K562 treated with DMSO at 1 percent for 4 hours (cell line): ENCODE results near the gene C3AR1. TPM values are rescaled to one million over a fixed set of nuclear protein-coding genes. Genes with fewer than 3 reads are reported as not detected.

Source experiments
- total RNA-seq: library from RNA; unstranded; fragments of 300-600 nt; gene quantifications from 2 replicates; pipeline ENCODE4 v1.2.3, GENCODE V29; 2022; ENCODE audit not compliant: insufficient read depth

C3AR1 gene
- 1.7 and 2.2 TPM in 2 replicates for total RNA-seq

DNA sequence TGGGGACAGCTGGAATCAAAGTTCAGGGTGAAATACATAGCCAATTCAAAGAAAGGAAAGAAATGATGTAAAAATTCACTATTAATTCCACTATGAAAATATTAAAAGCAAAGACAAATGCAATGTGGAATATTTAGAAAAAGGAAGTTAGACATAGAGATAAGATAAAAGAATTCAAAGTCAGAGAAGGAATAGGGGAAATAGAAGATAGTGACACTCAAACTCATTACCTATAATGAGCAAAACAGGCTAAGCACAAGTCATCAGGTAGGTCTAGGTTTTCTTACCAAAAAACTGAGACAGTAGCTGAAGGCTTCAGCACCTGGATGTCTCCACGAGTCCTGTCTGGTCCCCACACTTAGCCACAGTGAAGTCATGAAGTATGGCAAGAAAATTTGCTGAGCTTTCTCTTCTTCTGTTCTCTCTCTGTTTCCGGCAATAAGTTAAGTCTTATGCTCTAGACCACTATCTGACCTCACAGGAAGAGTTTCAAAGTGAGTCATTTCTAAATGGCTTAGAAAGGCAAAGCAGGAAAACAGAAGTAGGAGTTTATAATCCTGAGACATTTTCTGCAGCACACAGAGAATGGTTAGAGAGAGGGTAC, at the start of gene C3AR1:
C3AR1 (minus strand) TSS at position 369 of the 604 bp plus-strand sequence. CDS start 6,174 bp downstream, outside the sequence.

GRCh38 chr12:8032242-8033152, 33.7 kb downstream of the C3AR1 start, which contains the start of gene FOXJ2:
TSS of gene FOXJ2 (plus strand) at chr12:8032716. CDS start at chr12:8039833, 7,117 bp downstream.

Other genes with a start within 250 kb of the C3AR1 start
- 0.38 TPM in 1 of 2 replicates, not detected in the other for gene SLC2A14, start 193.4 kb downstream of the C3AR1 start, total RNA-seq
- gene SLC2A3, start 130.2 kb downstream of the C3AR1 start, total RNA-seq, result 27.8 and 30.0 TPM in 2 replicates
- 3.4 and 6.2 TPM in 2 replicates for gene FOXJ2, start 33.6 kb downstream of the C3AR1 start, total RNA-seq
- gene NECAP1, start 15.9 kb upstream of the C3AR1 start, total RNA-seq, result 12.3 and 12.8 TPM in 2 replicates
- not detected in 2 replicates for gene CLEC4A, start 57.3 kb upstream of the C3AR1 start, total RNA-seq
- not detected in 2 replicates for gene ZNF705A, start 90.7 kb upstream of the C3AR1 start, total RNA-seq
- not detected in 2 replicates for gene FAM90A1, start 161.3 kb upstream of the C3AR1 start, total RNA-seq